ENCODE data around the gene PPP1R15A.
A peak's percentile ranks its signal among the peaks of the same experiment; 100 is the strongest.

The PPP1R15A gene

DNA sequence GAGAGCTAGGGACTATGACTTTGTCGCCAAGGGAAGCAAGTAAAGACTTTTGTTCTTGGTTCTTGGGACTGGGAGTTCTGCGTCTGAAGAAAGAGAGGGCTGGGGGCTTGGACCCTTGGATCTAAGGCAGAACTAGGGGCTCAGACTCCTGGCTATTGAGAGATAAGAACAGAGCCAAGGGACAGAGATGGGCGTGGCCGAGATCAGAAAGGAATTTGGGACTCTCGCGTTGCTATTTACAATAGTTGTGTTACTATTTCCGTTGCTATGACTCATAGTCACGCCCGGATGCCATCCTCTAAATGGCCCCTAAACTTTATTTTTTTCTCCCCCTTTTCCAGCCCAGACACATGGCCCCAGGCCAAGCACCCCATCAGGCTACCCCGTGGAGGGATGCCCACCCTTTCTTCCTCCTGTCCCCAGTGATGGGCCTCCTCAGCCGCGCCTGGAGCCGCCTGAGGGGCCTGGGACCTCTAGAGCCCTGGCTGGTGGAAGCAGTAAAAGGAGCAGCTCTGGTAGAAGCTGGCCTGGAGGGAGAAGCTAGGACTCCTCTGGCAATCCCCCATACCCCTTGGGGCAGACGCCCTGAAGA lies 759 bp downstream of the PPP1R15A start (continued):
- TF ChIP-seq, protein P1, sequence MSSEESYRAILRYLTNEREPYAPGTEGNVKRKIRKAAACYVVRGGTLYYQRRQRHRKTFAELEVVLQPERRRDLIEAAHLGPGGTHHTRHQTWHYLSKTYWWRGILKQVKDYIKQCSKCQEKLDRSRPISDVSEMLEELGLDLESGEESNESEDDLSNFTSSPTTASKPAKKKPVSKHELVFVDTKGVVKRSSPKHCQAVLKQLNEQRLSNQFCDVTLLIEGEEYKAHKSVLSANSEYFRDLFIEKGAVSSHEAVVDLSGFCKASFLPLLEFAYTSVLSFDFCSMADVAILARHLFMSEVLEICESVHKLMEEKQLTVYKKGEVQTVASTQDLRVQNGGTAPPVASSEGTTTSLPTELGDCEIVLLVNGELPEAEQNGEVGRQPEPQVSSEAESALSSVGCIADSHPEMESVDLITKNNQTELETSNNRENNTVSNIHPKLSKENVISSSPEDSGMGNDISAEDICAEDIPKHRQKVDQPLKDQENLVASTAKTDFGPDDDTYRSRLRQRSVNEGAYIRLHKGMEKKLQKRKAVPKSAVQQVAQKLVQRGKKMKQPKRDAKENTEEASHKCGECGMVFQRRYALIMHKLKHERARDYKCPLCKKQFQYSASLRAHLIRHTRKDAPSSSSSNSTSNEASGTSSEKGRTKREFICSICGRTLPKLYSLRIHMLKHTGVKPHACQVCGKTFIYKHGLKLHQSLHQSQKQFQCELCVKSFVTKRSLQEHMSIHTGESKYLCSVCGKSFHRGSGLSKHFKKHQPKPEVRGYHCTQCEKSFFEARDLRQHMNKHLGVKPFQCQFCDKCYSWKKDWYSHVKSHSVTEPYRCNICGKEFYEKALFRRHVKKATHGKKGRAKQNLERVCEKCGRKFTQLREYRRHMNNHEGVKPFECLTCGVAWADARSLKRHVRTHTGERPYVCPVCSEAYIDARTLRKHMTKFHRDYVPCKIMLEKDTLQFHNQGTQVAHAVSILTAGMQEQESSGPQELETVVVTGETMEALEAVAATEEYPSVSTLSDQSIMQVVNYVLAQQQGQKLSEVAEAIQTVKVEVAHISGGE (tag by site-specific recombination; conservative IDR thresholded peaks at IDR 0.05; ENCODE audit: low read depth): peak; percentile 43; the same call in 1 of the 2 replicates
- TF ChIP-seq, protein P2, sequence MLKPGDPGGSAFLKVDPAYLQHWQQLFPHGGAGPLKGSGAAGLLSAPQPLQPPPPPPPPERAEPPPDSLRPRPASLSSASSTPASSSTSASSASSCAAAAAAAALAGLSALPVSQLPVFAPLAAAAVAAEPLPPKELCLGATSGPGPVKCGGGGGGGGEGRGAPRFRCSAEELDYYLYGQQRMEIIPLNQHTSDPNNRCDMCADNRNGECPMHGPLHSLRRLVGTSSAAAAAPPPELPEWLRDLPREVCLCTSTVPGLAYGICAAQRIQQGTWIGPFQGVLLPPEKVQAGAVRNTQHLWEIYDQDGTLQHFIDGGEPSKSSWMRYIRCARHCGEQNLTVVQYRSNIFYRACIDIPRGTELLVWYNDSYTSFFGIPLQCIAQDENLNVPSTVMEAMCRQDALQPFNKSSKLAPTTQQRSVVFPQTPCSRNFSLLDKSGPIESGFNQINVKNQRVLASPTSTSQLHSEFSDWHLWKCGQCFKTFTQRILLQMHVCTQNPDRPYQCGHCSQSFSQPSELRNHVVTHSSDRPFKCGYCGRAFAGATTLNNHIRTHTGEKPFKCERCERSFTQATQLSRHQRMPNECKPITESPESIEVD (tag by site-specific recombination; IDR thresholded peaks at IDR 0.05): no peak; the same call in 1 of the 2 replicates
- TF ChIP-seq TCF7L2 (IDR thresholded peaks at IDR 0.05; ENCODE audit: borderline replicate concordance, low read depth, low read length) (no peak), ZNF302 (tag by site-specific recombination; IDR thresholded peaks at IDR 0.05; ENCODE audit: low read depth) (no peak), ZBTB17 (tag by site-specific recombination; IDR thresholded peaks at IDR 0.05) (peak; percentile 58), ZNF23 (tag by site-specific recombination; IDR thresholded peaks at IDR 0.05; ENCODE audit: borderline replicate concordance) (no peak), ZXDB (tag by site-specific recombination; IDR thresholded peaks at IDR 0.05) (peak; percentile 36; the same call in 1 of the 2 replicates), ZNF146 (tag by site-specific recombination; IDR thresholded peaks at IDR 0.05) (no peak), ZNF2 (tag by site-specific recombination; IDR thresholded peaks at IDR 0.05) (no peak), ZNF341 (tag by site-specific recombination; IDR thresholded peaks at IDR 0.05; ENCODE audit: low read depth) (no peak), HOXD13 (CRISPR knock-in tag; IDR thresholded peaks at IDR 0.05; ENCODE audit: borderline replicate concordance) (no peak), ZSCAN16 (tag by site-specific recombination; IDR thresholded peaks at IDR 0.05) (no peak), ZNF785 (tag by site-specific recombination; IDR thresholded peaks at IDR 0.05) (no peak), ZBTB1 (tag by site-specific recombination; IDR thresholded peaks at IDR 0.05) (no peak), ZNF169 (tag by site-specific recombination; IDR thresholded peaks at IDR 0.05) (no peak), ZNF677 (tag by site-specific recombination; IDR thresholded peaks at IDR 0.05) (no peak), ZNF791 (tag by site-specific recombination; IDR thresholded peaks at IDR 0.05) (no peak), ZNF426 (tag by site-specific recombination; IDR thresholded peaks at IDR 0.05) (no peak), ZNF16 (tag by site-specific recombination; IDR thresholded peaks at IDR 0.05; ENCODE audit: low read depth) (no peak)
- TF ChIP-seq, protein P3, sequence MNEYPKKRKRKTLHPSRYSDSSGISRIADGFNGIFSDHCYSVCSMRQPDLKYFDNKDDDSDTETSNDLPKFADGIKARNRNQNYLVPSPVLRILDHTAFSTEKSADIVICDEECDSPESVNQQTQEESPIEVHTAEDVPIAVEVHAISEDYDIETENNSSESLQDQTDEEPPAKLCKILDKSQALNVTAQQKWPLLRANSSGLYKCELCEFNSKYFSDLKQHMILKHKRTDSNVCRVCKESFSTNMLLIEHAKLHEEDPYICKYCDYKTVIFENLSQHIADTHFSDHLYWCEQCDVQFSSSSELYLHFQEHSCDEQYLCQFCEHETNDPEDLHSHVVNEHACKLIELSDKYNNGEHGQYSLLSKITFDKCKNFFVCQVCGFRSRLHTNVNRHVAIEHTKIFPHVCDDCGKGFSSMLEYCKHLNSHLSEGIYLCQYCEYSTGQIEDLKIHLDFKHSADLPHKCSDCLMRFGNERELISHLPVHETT (tag by site-specific recombination; IDR thresholded peaks at IDR 0.05): no peak
- TF ChIP-seq, protein P4, sequence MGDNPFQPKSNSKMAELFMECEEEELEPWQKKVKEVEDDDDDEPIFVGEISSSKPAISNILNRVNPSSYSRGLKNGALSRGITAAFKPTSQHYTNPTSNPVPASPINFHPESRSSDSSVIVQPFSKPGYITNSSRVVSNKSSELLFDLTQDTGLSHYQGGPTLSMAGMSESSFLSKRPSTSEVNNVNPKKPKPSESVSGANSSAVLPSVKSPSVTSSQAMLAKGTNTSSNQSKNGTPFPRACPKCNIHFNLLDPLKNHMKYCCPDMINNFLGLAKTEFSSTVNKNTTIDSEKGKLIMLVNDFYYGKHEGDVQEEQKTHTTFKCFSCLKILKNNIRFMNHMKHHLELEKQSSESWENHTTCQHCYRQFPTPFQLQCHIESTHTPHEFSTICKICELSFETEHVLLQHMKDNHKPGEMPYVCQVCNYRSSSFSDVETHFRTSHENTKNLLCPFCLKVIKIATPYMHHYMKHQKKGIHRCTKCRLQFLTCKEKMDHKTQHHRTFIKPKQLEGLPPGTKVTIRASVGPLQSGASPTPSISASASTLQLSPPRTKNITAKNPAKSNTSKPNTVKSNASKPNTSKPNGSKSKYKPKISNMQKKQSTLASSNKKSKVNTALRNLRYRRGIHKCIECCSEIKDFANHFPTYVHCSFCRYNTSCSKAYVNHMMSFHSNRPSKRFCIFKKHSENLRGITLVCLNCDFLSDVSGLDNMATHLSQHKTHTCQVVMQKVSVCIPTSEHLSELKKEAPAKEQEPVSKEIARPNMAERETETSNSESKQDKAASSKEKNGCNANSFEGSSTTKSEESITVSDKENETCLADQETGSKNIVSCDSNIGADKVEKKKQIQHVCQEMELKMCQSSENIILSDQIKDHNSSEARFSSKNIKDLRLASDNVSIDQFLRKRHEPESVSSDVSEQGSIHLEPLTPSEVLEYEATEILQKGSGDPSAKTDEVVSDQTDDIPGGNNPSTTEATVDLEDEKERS (tag by site-specific recombination; IDR thresholded peaks at IDR 0.05): no peak
- TF ChIP-seq, protein P5, sequence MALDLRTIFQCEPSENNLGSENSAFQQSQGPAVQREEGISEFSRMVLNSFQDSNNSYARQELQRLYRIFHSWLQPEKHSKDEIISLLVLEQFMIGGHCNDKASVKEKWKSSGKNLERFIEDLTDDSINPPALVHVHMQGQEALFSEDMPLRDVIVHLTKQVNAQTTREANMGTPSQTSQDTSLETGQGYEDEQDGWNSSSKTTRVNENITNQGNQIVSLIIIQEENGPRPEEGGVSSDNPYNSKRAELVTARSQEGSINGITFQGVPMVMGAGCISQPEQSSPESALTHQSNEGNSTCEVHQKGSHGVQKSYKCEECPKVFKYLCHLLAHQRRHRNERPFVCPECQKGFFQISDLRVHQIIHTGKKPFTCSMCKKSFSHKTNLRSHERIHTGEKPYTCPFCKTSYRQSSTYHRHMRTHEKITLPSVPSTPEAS (tag by site-specific recombination; IDR thresholded peaks at IDR 0.05): no peak
- TF ChIP-seq, protein P6, sequence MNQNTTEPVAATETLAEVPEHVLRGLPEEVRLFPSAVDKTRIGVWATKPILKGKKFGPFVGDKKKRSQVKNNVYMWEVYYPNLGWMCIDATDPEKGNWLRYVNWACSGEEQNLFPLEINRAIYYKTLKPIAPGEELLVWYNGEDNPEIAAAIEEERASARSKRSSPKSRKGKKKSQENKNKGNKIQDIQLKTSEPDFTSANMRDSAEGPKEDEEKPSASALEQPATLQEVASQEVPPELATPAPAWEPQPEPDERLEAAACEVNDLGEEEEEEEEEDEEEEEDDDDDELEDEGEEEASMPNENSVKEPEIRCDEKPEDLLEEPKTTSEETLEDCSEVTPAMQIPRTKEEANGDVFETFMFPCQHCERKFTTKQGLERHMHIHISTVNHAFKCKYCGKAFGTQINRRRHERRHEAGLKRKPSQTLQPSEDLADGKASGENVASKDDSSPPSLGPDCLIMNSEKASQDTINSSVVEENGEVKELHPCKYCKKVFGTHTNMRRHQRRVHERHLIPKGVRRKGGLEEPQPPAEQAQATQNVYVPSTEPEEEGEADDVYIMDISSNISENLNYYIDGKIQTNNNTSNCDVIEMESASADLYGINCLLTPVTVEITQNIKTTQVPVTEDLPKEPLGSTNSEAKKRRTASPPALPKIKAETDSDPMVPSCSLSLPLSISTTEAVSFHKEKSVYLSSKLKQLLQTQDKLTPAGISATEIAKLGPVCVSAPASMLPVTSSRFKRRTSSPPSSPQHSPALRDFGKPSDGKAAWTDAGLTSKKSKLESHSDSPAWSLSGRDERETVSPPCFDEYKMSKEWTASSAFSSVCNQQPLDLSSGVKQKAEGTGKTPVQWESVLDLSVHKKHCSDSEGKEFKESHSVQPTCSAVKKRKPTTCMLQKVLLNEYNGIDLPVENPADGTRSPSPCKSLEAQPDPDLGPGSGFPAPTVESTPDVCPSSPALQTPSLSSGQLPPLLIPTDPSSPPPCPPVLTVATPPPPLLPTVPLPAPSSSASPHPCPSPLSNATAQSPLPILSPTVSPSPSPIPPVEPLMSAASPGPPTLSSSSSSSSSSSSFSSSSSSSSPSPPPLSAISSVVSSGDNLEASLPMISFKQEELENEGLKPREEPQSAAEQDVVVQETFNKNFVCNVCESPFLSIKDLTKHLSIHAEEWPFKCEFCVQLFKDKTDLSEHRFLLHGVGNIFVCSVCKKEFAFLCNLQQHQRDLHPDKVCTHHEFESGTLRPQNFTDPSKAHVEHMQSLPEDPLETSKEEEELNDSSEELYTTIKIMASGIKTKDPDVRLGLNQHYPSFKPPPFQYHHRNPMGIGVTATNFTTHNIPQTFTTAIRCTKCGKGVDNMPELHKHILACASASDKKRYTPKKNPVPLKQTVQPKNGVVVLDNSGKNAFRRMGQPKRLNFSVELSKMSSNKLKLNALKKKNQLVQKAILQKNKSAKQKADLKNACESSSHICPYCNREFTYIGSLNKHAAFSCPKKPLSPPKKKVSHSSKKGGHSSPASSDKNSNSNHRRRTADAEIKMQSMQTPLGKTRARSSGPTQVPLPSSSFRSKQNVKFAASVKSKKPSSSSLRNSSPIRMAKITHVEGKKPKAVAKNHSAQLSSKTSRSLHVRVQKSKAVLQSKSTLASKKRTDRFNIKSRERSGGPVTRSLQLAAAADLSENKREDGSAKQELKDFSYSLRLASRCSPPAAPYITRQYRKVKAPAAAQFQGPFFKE (tag by site-specific recombination; IDR thresholded peaks at IDR 0.05; ENCODE audit: borderline replicate concordance): no peak

Data from HEK293 (cell line).